ENCODE data around the gene TMEM38A. TPM values are rescaled to one million over a fixed set of nuclear protein-coding genes. Genes with fewer than 3 reads are reported as not detected.
"Not testable (repeated sequence)": the region's sequence is repeated elsewhere in the genome, so short reads cannot be mapped to it uniquely, and the experiment has no call there.

TMEM38A gene
- total RNA-seq, 1 donor from 2014 or later: 0.75 TPM

GRCh38 chr19:16684216-16684615 lies 23.3 kb downstream of the TMEM38A start:
- no peak for TF ChIP-seq CTCF (IDR thresholded peaks at IDR 0.05)
- no peaks in the 10 kb centered on the region for H3K27me3 ChIP-seq
- no peak overlapping the region for H3K27ac ChIP-seq
- peaks cover 16 to 27% of the 10 kb centered on the region in 2 donors for H3K36me3 ChIP-seq
- peaks cover 9% of the 10 kb centered on the region in 2 donors for H3K9me3 ChIP-seq
- no peak for DNase-seq (ENCODE audit: low spot score in 2 of 2)
- H3K4me3 ChIP-seq: no peak overlapping the region
- intact Hi-C loops (cut with DNase I): no loop called here
- H3K4me1 ChIP-seq: peaks cover 0 to 3% of the 10 kb centered on the region in 2 donors

- intact Hi-C loops (cut with DNase I): no loop called here
- Histone ChIP-seq H3K4me1 (peaks cover 0 to 3% of the 10 kb centered on the region in 2 donors), H3K4me3 (no peak overlapping the region), H3K9me3 (no peaks in the 10 kb centered on the region), H3K27me3 (no peaks in the 10 kb centered on the region), H3K27ac (no peak overlapping the region), H3K36me3 (no peaks in the 10 kb centered on the region)
- no peak for DNase-seq (ENCODE audit: low spot score in 2 of 2)
- TF ChIP-seq CTCF (IDR thresholded peaks at IDR 0.05): no peak
Observed at GRCh38 chr19:16688084-16688483, 27.1 kb downstream of the TMEM38A start.

GRCh38 chr19:16698914-16699313 lies 38.0 kb downstream of the TMEM38A start:
- Histone ChIP-seq H3K4me1 (no peaks in the 10 kb centered on the region), H3K36me3 (no peaks in the 10 kb centered on the region), H3K4me3 (no peak overlapping the region), H3K27ac (no peak overlapping the region), H3K27me3 (no peaks in the 10 kb centered on the region), H3K9me3 (no peaks in the 10 kb centered on the region)
- intact Hi-C loops (cut with DNase I): no loop called here
- TF ChIP-seq CTCF (IDR thresholded peaks at IDR 0.05): no peak
- DNase-seq (ENCODE audit: low spot score in 2 of 2): no peak

- no peak overlapping the region for H3K4me3 ChIP-seq
- no peak for DNase-seq (ENCODE audit: low spot score in 2 of 2)
- intact Hi-C loops (cut with DNase I): no loop called here
- no peaks in the 10 kb centered on the region for H3K9me3 ChIP-seq
- no peak overlapping the region for H3K27ac ChIP-seq
- TF ChIP-seq CTCF (IDR thresholded peaks at IDR 0.05): no peak
- no peaks in the 10 kb centered on the region for H3K27me3 ChIP-seq
- no peaks in the 10 kb centered on the region for H3K36me3 ChIP-seq
- no peaks in the 10 kb centered on the region for H3K4me1 ChIP-seq
Observed at GRCh38 chr19:16702123-16702522, 41.2 kb downstream of the TMEM38A start.

- H3K36me3 ChIP-seq: no peaks in the 10 kb centered on the region
- H3K4me1 ChIP-seq: no peaks in the 10 kb centered on the region
- intact Hi-C loops (cut with DNase I): no loop called here
Observed at GRCh38 chr19:16703677-16704076, 42.7 kb downstream of the TMEM38A start.

GRCh38 chr19:16710870-16711269 lies 49.9 kb downstream of the TMEM38A start:
- H3K4me3 ChIP-seq: not testable (repeated sequence)
- intact Hi-C loops (cut with DNase I): loop anchor here (10.0 kb wide), 1 partner anchor 114 kb away; the partner anchor contains the start of gene SIN3B

More at GRCh38 chr19:16703677-16704076, 42.7 kb downstream of the TMEM38A start:
- Histone ChIP-seq H3K27ac (no peak overlapping the region), H3K27me3 (no peaks in the 10 kb centered on the region), H3K9me3 (no peaks in the 10 kb centered on the region), H3K4me3 (no peak overlapping the region)
- no peak for TF ChIP-seq CTCF (IDR thresholded peaks at IDR 0.05)
- no peak for DNase-seq (ENCODE audit: low spot score in 2 of 2)

GRCh38 chr19:16712295-16712694 lies 51.4 kb downstream of the TMEM38A start:
- H3K9me3 ChIP-seq; DNase-seq (ENCODE audit: low spot score in 2 of 2); H3K4me3 ChIP-seq; H3K36me3 ChIP-seq; H3K27me3 ChIP-seq; H3K27ac ChIP-seq; H3K4me1 ChIP-seq: not testable (repeated sequence)
- intact Hi-C loops (cut with DNase I): loop anchor here (10.0 kb wide), 1 partner anchor 113 kb away; the partner anchor contains the start of gene SIN3B

More at GRCh38 chr19:16710870-16711269, 49.9 kb downstream of the TMEM38A start:
- not testable (repeated sequence) for H3K27me3 ChIP-seq; H3K27ac ChIP-seq; H3K36me3 ChIP-seq; DNase-seq (ENCODE audit: low spot score in 2 of 2); H3K4me1 ChIP-seq; H3K9me3 ChIP-seq
